HG02884 (cell line): ENCODE data around the gene REC8.

Experiments
- ATAC-seq: cut with Tn5 transposase; IDR thresholded peaks from one replicate; pipeline ENCODE4 v1.9.1; 2021; ENCODE audit warnings: mild to moderate bottlenecking, moderate library complexity; ENCODE audit not compliant: unreplicated experiment

REC8 gene

DNA sequence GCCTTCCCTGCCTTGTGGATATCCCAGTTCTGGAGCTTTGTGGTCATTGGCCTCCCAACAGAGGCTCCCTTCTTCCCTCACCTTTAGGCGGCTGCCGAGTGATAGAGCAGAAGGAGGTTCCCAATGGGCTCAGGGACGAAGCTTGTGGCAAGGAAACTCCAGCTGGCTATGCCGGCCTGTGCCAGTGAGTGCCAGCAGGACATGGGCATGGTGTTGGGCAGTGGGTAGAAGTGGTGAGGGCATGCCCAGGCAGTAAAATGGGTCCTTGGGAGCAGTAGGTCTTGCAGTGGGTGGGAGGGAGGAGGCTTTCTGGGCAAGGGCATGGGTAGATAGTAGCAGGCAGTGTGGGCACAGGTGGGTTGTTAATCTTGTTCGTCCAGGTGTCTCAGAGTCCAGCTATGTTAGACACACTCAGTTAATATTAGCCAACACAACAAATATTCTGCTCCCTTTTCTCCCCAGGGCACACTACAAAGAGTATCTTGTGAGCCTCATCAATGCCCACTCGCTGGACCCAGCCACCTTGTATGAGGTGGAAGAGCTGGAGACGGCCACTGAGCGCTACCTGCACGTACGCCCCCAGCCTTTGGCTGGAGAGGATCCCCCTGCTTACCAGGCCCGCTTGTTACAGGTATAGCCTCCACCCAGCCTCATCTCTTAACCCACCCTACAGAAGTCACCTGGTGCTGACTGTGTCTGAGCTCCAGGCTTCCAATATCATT lies 11.9 kb upstream of the REC8 start:
- no peak for ATAC-seq

DNA sequence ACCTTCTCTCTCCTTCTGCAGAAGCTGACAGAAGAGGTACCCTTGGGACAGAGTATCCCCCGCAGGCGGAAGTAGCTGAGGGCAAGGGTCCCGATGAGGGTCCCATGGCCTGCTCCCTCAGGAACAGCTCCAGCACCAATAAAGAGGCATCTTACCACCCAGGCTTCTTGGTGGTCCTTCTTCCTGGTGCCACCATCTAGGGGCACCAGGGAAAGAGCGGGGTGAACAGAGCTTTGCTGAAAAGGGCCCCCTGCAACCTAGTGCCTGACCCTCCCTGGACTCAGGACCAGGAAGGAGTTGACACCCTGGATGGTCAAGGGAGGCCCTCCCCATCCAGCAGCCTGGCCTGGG lies 11.4 kb upstream of the REC8 start:
- ATAC-seq = no peak

- peak; percentile 77 for ATAC-seq
Observed at GRCh38 chr14:24160850-24161804, 10.8 kb upstream of the REC8 start, which contains the start of gene IRF9. Gene IRF9, plus strand, starts transcription at chr14:24161265. Its CDS starts 880 bp downstream, at chr14:24162145.

GRCh38 chr14:24162093-24162492 lies 9.8 kb upstream of the REC8 start:
- ATAC-seq = no peak

DNA sequence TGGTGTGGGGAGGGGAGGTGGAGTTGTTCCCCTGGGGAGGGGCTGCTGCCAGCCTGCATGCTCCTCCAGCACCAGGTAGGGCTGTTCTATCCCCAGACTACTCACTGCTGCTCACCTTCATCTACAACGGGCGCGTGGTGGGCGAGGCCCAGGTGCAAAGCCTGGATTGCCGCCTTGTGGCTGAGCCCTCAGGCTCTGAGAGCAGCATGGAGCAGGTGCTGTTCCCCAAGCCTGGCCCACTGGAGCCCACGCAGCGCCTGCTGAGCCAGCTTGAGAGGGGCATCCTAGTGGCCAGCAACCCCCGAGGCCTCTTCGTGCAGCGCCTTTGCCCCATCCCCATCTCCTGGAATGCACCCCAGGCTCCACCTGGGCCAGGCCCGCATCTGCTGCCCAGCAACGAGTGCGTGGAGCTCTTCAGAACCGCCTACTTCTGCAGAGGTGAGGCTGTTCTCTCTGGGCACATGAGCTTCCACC lies 7.3 kb upstream of the REC8 start:
- no peak for ATAC-seq

- ATAC-seq = no peak
Observed at GRCh38 chr14:24165785-24166184, 6.1 kb upstream of the REC8 start.

GRCh38 chr14:24167469-24168114 lies 4.3 kb upstream of the REC8 start:
- no peak for ATAC-seq

GRCh38 chr14:24172261-24172860 lies 481 bp downstream of the REC8 start:
- ATAC-seq = no peak

DNA sequence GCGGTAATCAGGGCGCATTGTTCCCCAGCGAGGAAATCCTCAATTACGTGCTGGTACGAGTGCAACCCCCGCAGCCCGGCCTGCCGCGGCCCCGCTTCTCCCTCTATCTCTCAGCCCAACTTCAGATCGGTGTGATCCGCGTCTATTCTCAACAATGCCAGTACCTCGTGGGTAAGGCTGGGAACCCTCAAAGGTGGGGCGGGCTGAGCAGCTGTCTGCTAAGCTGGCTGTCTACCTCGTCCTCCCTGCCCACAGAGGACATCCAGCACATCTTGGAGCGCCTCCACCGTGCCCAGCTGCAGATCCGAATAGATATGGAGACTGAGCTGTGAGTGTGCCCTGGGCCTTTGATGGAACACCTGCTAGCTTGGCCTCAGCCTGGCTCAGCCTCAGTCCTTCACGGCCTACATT lies 996 bp downstream of the REC8 start:
- no peak for ATAC-seq

DNA sequence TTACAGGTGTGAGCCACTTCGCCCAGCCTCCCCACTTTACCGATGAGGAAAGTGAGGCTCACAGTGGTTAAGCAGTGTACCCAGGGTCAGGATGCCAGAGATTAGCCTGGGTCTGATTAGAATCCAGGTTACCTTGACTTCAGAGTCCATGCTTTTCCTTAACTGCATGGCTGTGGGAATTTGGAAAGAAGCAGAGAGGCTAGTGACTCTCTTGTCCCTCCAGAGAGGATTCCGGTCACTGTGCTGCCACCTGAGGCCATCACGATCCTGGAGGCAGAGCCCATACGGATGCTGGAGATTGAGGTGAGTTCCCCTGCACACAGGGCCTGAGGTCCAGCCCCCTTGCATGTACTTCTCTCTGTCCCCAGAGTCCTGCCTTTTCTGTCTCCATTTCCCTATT lies 4.7 kb downstream of the REC8 start:
- no peak for ATAC-seq

DNA sequence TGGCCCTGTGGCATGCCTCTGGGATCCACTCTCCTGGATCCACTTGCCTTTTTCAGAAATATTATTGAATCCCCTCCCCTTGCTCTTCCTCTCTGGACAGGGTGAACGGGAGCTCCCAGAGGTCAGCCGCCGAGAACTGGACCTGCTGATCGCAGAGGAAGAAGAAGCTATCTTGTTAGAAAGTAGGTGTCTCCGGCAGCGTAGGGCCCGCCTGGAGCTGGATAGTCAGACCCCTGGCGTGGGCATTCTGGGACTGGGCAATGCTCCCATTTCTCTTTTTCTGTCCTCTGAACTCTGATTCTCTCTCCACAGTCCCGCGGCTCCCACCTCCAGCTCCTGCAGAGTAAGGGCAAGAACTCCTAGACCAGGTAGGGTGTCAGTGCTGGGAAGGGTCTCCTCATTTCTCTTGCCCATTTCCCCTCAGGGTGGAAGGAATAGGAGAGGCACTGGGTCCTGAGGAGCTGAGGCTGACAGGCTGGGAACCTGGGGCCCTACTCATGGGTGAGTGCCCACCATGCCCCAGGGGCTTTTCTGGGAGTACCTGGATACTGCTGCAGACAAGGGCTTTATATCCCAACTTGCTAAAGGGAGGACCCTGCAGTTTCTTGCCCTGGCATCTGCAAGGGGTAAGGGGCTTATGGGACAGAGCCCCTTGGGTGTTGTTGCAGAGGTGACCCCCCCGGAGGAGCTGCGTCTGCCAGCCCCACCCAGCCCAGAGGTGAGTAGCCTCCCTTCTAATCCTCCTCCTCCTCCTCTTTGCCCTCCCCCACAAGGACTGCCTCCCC lies 5.4 kb downstream of the REC8 start:
- no peak for ATAC-seq

GRCh38 chr14:24177891-24178290 lies 6.0 kb downstream of the REC8 start:
- no peak for ATAC-seq

DNA sequence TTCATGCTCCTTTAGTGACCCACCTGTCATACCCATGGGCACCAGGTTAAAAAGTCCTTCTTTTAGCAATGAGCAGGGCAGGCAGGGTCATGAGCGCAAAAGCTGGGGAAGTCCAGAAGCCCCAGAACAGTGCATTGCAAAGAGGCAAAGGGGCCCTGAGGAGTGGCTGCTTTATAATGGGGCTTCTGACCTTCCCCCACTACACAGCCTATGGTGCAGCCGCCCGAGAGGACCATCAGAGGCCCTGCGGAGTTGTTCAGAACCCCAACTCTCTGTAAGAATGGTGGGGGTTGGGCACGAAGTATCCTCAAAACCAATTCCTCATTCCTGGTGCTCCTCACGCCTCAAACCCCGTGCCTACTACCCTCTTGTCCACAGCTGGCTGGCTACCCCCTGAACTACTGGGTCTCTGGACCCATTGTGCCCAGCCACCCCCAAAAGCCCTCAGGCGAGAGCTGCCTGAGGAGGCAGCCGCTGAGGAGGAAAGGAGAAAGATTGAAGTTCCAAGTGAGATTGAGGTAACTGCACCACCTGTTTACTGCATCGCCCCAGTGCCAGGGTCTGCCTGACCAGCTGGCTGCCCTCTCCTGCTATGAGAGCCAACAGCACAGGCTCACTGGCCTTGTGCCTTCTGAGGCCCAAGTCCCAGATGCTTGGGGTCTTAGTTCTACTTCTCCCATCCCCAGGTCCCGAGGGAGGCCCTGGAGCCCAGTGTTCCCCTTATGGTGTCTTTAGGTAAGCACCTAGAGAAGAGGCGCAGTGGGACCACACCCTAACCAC lies 6.7 kb downstream of the REC8 start:
- no peak for ATAC-seq

GRCh38 chr14:24179294-24179960 lies 7.5 kb downstream of the REC8 start:
- ATAC-seq = no peak

DNA sequence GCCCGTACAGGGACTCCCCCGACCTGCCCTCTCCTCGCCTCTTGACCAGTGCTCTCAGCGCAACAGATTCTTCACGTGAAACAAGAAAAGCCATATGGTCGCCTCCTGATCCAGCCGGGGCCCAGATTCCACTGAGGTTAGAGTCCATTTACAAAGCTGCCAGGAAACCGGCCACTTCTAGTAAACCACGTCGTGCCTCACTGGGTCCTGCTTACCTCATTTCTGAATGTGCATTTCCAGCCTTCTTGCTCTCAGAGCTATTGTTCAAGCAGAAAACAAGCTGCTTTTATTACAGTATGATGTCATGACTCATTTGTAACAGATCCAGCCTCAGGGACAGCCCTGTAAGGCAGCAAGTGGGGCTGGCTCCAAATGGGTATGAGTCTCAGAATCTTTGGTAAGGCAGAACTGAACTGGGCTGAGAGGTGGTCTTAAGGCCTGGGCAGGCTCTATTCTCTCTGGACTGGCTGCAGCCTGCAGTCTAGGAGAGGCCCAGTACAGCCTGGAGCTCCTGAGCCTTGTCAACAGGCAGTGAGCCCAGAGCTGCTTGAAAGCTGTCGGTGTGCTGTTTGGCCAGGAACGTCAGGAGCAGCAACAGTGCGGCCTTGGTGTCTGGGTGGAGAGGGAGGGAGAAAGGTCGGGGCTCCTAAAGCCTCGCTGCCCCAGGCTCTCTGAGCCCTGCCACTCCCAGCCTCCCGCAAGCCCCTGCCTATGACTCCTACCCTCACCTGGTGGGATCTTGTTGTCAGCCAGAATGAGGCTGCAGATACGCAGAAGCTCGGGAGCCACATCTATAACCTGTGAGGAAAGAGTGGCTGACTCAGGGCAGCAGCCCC lies 8.3 kb downstream of the REC8 start:
- no peak for ATAC-seq

DNA sequence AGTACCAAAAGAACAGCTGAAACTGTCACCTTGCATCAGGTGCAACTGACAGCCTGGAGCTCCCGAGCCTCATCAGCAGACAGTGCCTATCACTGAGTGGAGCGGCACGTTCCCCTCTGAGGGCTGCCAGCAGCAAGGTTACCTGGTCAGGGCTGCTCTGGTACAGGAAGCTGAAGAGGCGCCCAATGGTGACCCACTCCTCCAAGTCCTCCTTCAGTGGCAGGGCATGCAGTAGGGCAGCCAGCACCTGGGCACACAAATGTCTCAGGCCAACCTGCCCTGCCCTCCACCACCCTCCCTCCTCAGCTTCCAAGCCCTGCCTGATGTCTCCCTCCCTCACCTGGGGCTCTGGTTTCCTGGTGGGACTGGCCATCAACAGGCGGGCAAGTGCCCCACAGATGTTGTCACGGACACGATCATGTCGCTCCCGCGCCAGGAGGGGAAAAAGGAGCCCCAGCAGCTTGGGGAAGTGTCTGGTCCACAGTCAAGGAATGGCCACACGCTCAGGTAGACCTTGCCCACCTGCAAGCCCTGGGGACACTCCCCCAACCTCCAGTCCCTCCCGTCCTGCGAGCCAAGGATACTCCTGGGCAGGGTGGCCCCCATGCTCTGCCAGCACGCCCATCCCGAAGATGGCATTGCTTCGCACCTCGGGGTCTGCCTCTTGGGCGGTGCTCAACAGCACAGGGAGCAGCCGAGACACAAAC lies 9.6 kb downstream of the REC8 start:
- ATAC-seq = no peak

- ATAC-seq = no peak
Observed at GRCh38 chr14:24182110-24182882, 10.4 kb downstream of the REC8 start.
